ENCODE results near the gene STAG1.
"Not testable (repeated sequence)": the region's sequence is repeated elsewhere in the genome, so short reads cannot be mapped to it uniquely, and the experiment has no call there.

The STAG1 gene

GRCh38 chr3:136741063-136741462 lies 11.1 kb downstream of the STAG1 start:
- DNase-seq: no peak

GRCh38 chr3:136740351-136740958 lies 11.7 kb downstream of the STAG1 start:
- no peak for DNase-seq

GRCh38 chr3:136736950-136737349 lies 15.2 kb downstream of the STAG1 start:
- not testable (repeated sequence) for DNase-seq

- no peak for DNase-seq
Measured at GRCh38 chr3:136735103-136735502, 17.1 kb downstream of the STAG1 start.

- no peak for DNase-seq
Measured at GRCh38 chr3:136734382-136735070, 17.7 kb downstream of the STAG1 start.

- no peak for DNase-seq
Measured at GRCh38 chr3:136733317-136733833, 18.8 kb downstream of the STAG1 start.

- DNase-seq: no peak
Measured at GRCh38 chr3:136731274-136731884, 20.8 kb downstream of the STAG1 start.

GRCh38 chr3:136730595-136731273 lies 21.4 kb downstream of the STAG1 start:
- no peak for DNase-seq

GRCh38 chr3:136728918-136729317 lies 23.3 kb downstream of the STAG1 start:
- no peak for DNase-seq

- no peak for DNase-seq
Measured at GRCh38 chr3:136728473-136728872, 23.7 kb downstream of the STAG1 start.

GRCh38 chr3:136725468-136725867 lies 26.7 kb downstream of the STAG1 start:
- DNase-seq: no peak

GRCh38 chr3:136722916-136723315 lies 29.3 kb downstream of the STAG1 start:
- DNase-seq: not testable (repeated sequence)

- DNase-seq: not testable (repeated sequence)
Measured at GRCh38 chr3:136722399-136722798, 29.8 kb downstream of the STAG1 start.

GRCh38 chr3:136720091-136720490 lies 32.1 kb downstream of the STAG1 start:
- no peak for DNase-seq

GRCh38 chr3:136716629-136717028 lies 35.5 kb downstream of the STAG1 start:
- DNase-seq: no peak

GRCh38 chr3:136714020-136714419 lies 38.2 kb downstream of the STAG1 start:
- DNase-seq: no peak

GRCh38 chr3:136712941-136713340 lies 39.2 kb downstream of the STAG1 start:
- no peak for DNase-seq

- DNase-seq: not testable (repeated sequence)
Measured at GRCh38 chr3:136711888-136712287, 40.3 kb downstream of the STAG1 start.

- no peak for DNase-seq
Measured at GRCh38 chr3:136711277-136711676, 40.9 kb downstream of the STAG1 start.

GRCh38 chr3:136709775-136710174 lies 42.4 kb downstream of the STAG1 start:
- not testable (repeated sequence) for DNase-seq

GRCh38 chr3:136708333-136708985 lies 43.7 kb downstream of the STAG1 start:
- no peak for DNase-seq

- DNase-seq: no peak
Measured at GRCh38 chr3:136703429-136703828, 48.7 kb downstream of the STAG1 start.

GRCh38 chr3:136699271-136699828 lies 52.8 kb downstream of the STAG1 start:
- DNase-seq: peak; percentile 14
